ENCODE data around the gene CREM. TPM values are rescaled to one million over a fixed set of nuclear protein-coding genes. Genes with fewer than 3 reads are reported as not detected.

The CREM gene
- total and polyA plus RNA-seq, 2 of the 4 experiments (the other 2 are of a cell fraction): 33.2 to 40.5 TPM

DNA sequence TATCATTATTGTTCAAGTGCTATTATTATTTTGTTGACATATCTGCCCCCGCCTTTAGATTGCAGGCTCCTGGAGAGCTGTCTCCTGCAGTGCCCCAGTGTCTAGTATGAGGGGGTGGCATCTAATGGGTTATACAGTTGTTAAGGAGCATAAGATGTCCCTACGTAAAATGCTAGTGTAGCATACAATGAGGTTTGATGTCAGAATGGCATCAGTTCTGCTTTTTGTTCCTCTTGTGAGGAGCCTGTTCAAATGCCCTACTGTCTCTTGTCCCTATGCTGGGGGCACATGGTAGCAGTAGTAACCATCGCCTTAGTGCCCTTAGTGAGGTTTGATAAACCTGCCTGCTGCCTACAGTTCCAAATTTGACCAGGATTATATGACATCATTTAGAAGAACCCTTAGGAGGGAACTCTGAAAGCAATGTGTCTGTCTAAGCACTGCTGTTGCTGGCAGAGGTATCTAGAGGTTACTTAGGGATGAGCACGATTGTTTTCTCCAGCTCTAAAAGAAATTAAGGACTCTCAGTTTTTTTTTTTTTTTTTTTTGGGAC lies 9.7 kb downstream of the CREM start:
- CTCF ChIA-PET: no interaction called here
- WGBS, 2 experiments (ENCODE audit: extremely low coverage in 2 of 2, insufficient read length in 1 of 2): 90% methylated on average over 2 of the region's 4 CpGs; no CpG with 5 or more reads in 1 of the 2 experiments
- no peak for DNase-seq

More for the DNA sequence above, 9.7 kb downstream of the CREM start:
- H3K18ac ChIP-seq (ENCODE audit: low read depth, low read length): no peak overlapping the region
- dilution Hi-C loops (cut with HindIII; ENCODE audit: low sequenced_read_pairs, unreplicated experiment) (no loop called here), intact Hi-C loops (cut with micrococcal nuclease) (loop anchor here (2.0 kb wide), 1 partner anchor 46 kb away; no protein-coding TSS in a partner anchor), in situ Hi-C loops (cut with MboI; ENCODE audit: low sequenced_read_pairs) (no loop called here)
- H3K4me1 ChIP-seq (ENCODE audit: control insufficient read depth, insufficient read depth, low read length): peaks cover 4% of the 10 kb centered on the region
- no peaks in the 10 kb centered on the region for H3K27me3 ChIP-seq (ENCODE audit: control insufficient read depth, insufficient read depth, low read length)
- POLR2A ChIA-PET (ENCODE audit: unreplicated experiment): interaction anchor here (0.6 kb wide), 1 partner anchor 23 kb away, joined by 3 read pairs; no protein-coding TSS in a partner anchor
- H3K4me2 ChIP-seq (ENCODE audit: low read depth, low read length): no peak overlapping the region
- H2BK20ac ChIP-seq (ENCODE audit: low read depth, low read length): no peak overlapping the region
- TF ChIP-seq CTCF (conservative IDR thresholded peaks at IDR 0.05; ENCODE audit: low read depth, low read length) (no peak), RCOR1 (IDR thresholded peaks at IDR 0.05; ENCODE audit: insufficient replicate concordance, low read length) (no peak), NFE2L2 (IDR thresholded peaks at IDR 0.05; ENCODE audit: low read depth, low read length) (no peak), MAZ (IDR thresholded peaks at IDR 0.05; ENCODE audit: borderline replicate concordance, low read depth, low read length) (no peak), POLR2A (IDR thresholded peaks at IDR 0.05; ENCODE audit: low read depth, low read length) (no peak), FOS (IDR thresholded peaks at IDR 0.05; ENCODE audit: low read depth, low read length) (no peak), CHD1 (IDR thresholded peaks at IDR 0.05; ENCODE audit: low read depth, low read length) (no peak), RAD21 (IDR thresholded peaks at IDR 0.05; ENCODE audit: low read length) (no peak), RFX5 (IDR thresholded peaks at IDR 0.05; ENCODE audit: low read depth, low read length) (no peak), BHLHE40 (IDR thresholded peaks at IDR 0.05; ENCODE audit: low read depth, low read length) (no peak), SMC3 (IDR thresholded peaks at IDR 0.05; ENCODE audit: low read depth, low read length) (no peak), ELK1 (IDR thresholded peaks at IDR 0.05; ENCODE audit: borderline replicate concordance, low read depth, low read length) (no peak), MAFK (IDR thresholded peaks at IDR 0.05; ENCODE audit: low read depth, low read length) (no peak)
- peaks cover 8% of the 10 kb centered on the region for H3K9me1 ChIP-seq (ENCODE audit: insufficient read depth, low read length)
- peak overlapping the region; percentile 53; the same call in 1 of the 2 replicates for H3K23ac ChIP-seq (ENCODE audit: low read depth, low read length)
- H4K8ac ChIP-seq (ENCODE audit: low read depth in 2 of 2, low read length in 2 of 2): peak overlapping the region in 1 of 2 experiments; percentile 28; a peak in 1 of 4 replicates
- H3K14ac ChIP-seq (replicated peaks; ENCODE audit: low read depth, low read length): peak overlapping the region; percentile 37
- no peak overlapping the region for H3K56ac ChIP-seq (ENCODE audit: extremely low read depth, insufficient read depth, low read length)
- no TSS peak for BruUV-seq (replicated peaks)
- H3K79me1 ChIP-seq (ENCODE audit: low read depth in 1 of 2, low read length in 2 of 2): peaks cover 14 to 50% of the 10 kb centered on the region in 2 experiments
- H2BK15ac ChIP-seq (ENCODE audit: low read depth, low read length): no peak overlapping the region; the same call in 2 of the 3 replicates
- no peak overlapping the region for H2BK5ac ChIP-seq (ENCODE audit: low read depth, low read length, poor library complexity, severe bottlenecking)
- H4K91ac ChIP-seq (ENCODE audit: insufficient read depth, low read depth, low read length): no peak overlapping the region
- H4K20me1 ChIP-seq (ENCODE audit: insufficient read depth, low read length): no peaks in the 10 kb centered on the region; the same call in 1 of the 2 replicates
- H3K4me3 ChIP-seq (ENCODE audit: insufficient read depth, low read depth, low read length): no peak overlapping the region
- peak overlapping the region; percentile 1; the same call in 1 of the 2 replicates for H2AK5ac ChIP-seq (ENCODE audit: low read depth, low read length)
- H3K9me3 ChIP-seq (ENCODE audit: control insufficient read depth, insufficient read depth, low read length): no peaks in the 10 kb centered on the region
- H2AFZ ChIP-seq (replicated peaks; ENCODE audit: low read length, poor library complexity): no peak overlapping the region
- no peak overlapping the region for H3K9ac ChIP-seq (ENCODE audit: low read depth, low read length)
- H3K4ac ChIP-seq (ENCODE audit: low read depth, low read length): no peak overlapping the region; the same call in 1 of the 2 replicates
- H2BK120ac ChIP-seq (ENCODE audit: low read depth, low read length): no peak overlapping the region
- ATAC-seq (ENCODE audit: low read depth): no peak
- H3K36me3 ChIP-seq (ENCODE audit: control insufficient read depth, insufficient read depth, low read length): no peaks in the 10 kb centered on the region
- H3K27ac ChIP-seq (ENCODE audit: insufficient read depth, low read length): no peak overlapping the region
- no peak overlapping the region for H4K5ac ChIP-seq (ENCODE audit: low read depth, low read length)
- no peak overlapping the region for H2AK9ac ChIP-seq (replicated peaks; ENCODE audit: low read depth, low read length, poor library complexity)

All from IMR-90 (cell line).